Kidney (tissue), 14 donors: ENCODE data around the gene USP35. TPM values are rescaled to one million over a fixed set of nuclear protein-coding genes. Genes with fewer than 3 reads are reported as not detected.

ENCODE experiments used
- DNase-seq, 5 donors: peaks; one replicate each; pipeline ENCODE4 v3.0.0-alpha.2; 2013 to 2020
- FAIRE-seq: peaks from 2 replicates; lab custom pipeline; 2012; peaks lifted over from hg19 to GRCh38; lab: Jason Lieb, UNC
- H3K27ac ChIP-seq, 2 donors: one replicate each; pipeline ENCODE4 v1.7.0; 2013; ENCODE audit warnings: low read depth in 2 of 2, low read length in 2 of 2, inconsistent platforms in 1 of 2
- H3K27me3 ChIP-seq: one replicate; pipeline ENCODE4 v1.7.1; 2013; ENCODE audit warnings: low read length, inconsistent platforms; ENCODE audit not compliant: control insufficient read depth, insufficient read depth
- H3K36me3 ChIP-seq, 3 donors: one replicate each; pipeline versions ENCODE4 v1.7.0 to v1.7.1; 2013; ENCODE audit warnings: low read length in 3 of 3, control low read depth in 1 of 3, inconsistent platforms in 1 of 3; ENCODE audit not compliant: insufficient read depth in 3 of 3, control insufficient read depth in 2 of 3
- H3K4me1 ChIP-seq, 3 donors: one replicate each; pipeline versions ENCODE4 v1.7.0 to v1.7.1; 2013; ENCODE audit warnings: low read length in 3 of 3, inconsistent platforms in 1 of 3, low read depth in 1 of 3; ENCODE audit not compliant: control insufficient read depth in 2 of 3, insufficient read depth in 2 of 3
- H3K4me3 ChIP-seq, 3 donors: one replicate each; pipeline versions ENCODE4 v1.7.0 to v1.8.1; 2013; ENCODE audit warnings: low read length in 3 of 3, control low read depth in 1 of 3, inconsistent platforms in 1 of 3
- H3K9ac ChIP-seq, 3 donors: one replicate each; pipeline versions ENCODE4 v1.7.0 to v1.7.1; 2013; ENCODE audit warnings: low read length in 3 of 3, control low read depth in 1 of 3, inconsistent platforms in 1 of 3
- H3K9me3 ChIP-seq, 3 donors: one replicate each; pipeline versions ENCODE4 v1.7.0 to v1.7.1; 2013; ENCODE audit warnings: low read length in 3 of 3, control low read depth in 1 of 3, inconsistent platforms in 1 of 3; ENCODE audit not compliant: control insufficient read depth in 2 of 3, insufficient read depth in 1 of 3
- intact Hi-C: fragments of 100-400 bp; cut with DNase I; formaldehyde crosslinking; loops from one replicate; pipeline ENCODE4 v1.11.1; 2022
- polyA plus RNA-seq: library from polyadenylated mRNA; stranded (reverse); fragments of 350-450 nt; fragmentation: Illumina TruSeq; extraction: RNeasy Lipid Tissue Mini Kit (QIAGEN cat#74804); gene quantifications from one replicate; pipeline ENCODE4 v1.2.3, GENCODE V29; 2014; ENCODE audit warnings: low read depth, low replicate concordance; ENCODE audit not compliant: insufficient read depth
- total RNA-seq: library from RNA; stranded (reverse); fragmentation: NEBNext Ultra II Directional; extraction: Animal tissue kit (Norgen Biotek cat#: 25700); gene quantifications from one replicate; pipeline ENCODE4 v1.2.1, GENCODE V29; 2021
- TF ChIP-seq, protein P1 (sequence below): IDR thresholded peaks from 3 replicates; pipeline ENCODE4 v1.5.1; 2012; ENCODE audit warnings: mild to moderate bottlenecking, moderate library complexity, borderline replicate concordance; ENCODE audit not compliant: insufficient read depth; ENCODE audit errors: extremely low read depth
- donor health status: control.
- donor health status: control.
- donor health status: control.
- donor health status: control.
- donor health status: control.
- donor health status: DM: yes; HTN: yes; CAD: no.
- donor health status: Normal renal cell carcinoma (clear cell type).

USP35 gene
- total and polyA plus RNA-seq, 2 donors from 2014 or later = 4.0 to 7.7 TPM

GRCh38 chr11:78177216-78177615 lies 11.5 kb upstream of the USP35 start:
- Histone ChIP-seq H3K9me3 (no peaks in the 10 kb centered on the region), H3K4me3 (no peak overlapping the region), H3K27ac (no peak overlapping the region), H3K4me1 (no peaks in the 10 kb centered on the region), H3K36me3 (peaks cover 0 to 14% (median 5%) of the 10 kb centered on the region in 3 donors), H3K9ac (no peak overlapping the region), H3K27me3 (no peaks in the 10 kb centered on the region)
- TF ChIP-seq, protein P1, sequence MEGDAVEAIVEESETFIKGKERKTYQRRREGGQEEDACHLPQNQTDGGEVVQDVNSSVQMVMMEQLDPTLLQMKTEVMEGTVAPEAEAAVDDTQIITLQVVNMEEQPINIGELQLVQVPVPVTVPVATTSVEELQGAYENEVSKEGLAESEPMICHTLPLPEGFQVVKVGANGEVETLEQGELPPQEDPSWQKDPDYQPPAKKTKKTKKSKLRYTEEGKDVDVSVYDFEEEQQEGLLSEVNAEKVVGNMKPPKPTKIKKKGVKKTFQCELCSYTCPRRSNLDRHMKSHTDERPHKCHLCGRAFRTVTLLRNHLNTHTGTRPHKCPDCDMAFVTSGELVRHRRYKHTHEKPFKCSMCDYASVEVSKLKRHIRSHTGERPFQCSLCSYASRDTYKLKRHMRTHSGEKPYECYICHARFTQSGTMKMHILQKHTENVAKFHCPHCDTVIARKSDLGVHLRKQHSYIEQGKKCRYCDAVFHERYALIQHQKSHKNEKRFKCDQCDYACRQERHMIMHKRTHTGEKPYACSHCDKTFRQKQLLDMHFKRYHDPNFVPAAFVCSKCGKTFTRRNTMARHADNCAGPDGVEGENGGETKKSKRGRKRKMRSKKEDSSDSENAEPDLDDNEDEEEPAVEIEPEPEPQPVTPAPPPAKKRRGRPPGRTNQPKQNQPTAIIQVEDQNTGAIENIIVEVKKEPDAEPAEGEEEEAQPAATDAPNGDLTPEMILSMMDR = no peak
- intact Hi-C loops = no loop called here
- FAIRE-seq = no peak
- DNase-seq = no peak

DNA sequence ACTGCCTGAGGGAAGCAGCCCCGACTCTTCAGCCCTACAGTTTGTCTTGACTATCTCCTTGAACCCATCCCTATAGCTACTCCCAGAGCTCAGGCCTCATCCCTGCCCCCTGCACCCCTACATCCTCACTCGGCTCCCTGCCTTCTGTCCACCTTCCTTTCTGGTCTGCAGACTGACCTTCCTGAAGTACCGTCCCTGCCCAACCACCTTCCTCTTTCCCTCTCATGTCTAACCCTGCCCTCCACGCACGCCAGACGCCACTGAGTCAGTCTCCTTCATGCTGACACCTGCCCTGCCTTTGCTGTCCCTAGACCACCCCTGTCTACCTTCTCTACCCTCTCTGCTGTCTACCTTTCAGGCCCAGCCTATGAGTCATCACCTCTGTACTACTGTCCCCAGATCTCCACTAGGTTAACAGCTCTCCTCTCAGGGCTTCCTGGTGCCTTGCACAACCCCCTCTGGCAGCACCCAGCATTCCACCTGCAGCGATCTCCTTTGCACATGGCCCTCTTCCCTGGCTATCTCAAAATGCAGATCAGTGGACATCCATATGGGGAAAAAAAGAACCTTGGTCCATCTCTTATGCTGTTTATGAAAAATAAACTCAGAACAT lies 9.2 kb upstream of the USP35 start:
- TF ChIP-seq, protein P1 = no peak
- Histone ChIP-seq H3K4me1 (no peaks in the 10 kb centered on the region), H3K27ac (no peak overlapping the region), H3K9ac (no peak overlapping the region), H3K27me3 (no peaks in the 10 kb centered on the region), H3K4me3 (no peak overlapping the region), H3K36me3 (peaks cover 0 to 3% (median 0%) of the 10 kb centered on the region in 3 donors), H3K9me3 (no peaks in the 10 kb centered on the region)
- FAIRE-seq (no peak), DNase-seq (no peak)
- intact Hi-C loops = no loop called here

GRCh38 chr11:78180751-78181150 lies 8.0 kb upstream of the USP35 start:
- no peak for FAIRE-seq
- DNase-seq = no peak
- TF ChIP-seq, protein P1 = no peak
- Histone ChIP-seq H3K9me3 (no peaks in the 10 kb centered on the region), H3K9ac (no peak overlapping the region), H3K4me1 (no peaks in the 10 kb centered on the region), H3K27ac (no peak overlapping the region), H3K36me3 (peaks cover 0 to 3% (median 0%) of the 10 kb centered on the region in 3 donors), H3K27me3 (no peaks in the 10 kb centered on the region), H3K4me3 (no peak overlapping the region)
- intact Hi-C loops = no loop called here

DNA sequence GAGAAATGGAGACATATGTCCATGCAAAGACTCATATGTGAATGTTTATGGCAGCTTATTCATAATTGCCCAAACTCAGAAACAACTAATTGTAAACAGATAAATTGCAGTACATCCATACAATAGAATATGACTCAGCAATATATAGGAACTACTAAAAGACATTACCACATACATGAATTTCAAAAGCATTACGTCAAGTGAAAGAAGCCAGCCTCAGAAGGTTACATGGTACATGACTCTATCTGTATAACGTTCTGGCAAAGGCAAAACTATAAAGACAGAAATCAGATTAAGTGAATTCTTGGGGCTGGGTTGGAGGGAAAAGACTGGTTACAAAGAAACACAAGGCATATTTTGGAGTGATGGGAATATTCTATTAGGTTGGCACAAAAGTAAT lies 7.5 kb upstream of the USP35 start:
- no peak overlapping the region for H3K9ac ChIP-seq
- H3K9me3 ChIP-seq = no peaks in the 10 kb centered on the region
- H3K27me3 ChIP-seq = no peaks in the 10 kb centered on the region
- H3K4me3 ChIP-seq = no peak overlapping the region
- FAIRE-seq (no peak), DNase-seq (no peak)
- TF ChIP-seq, protein P1 = no peak
- intact Hi-C loops = no loop called here
- H3K4me1 ChIP-seq = no peaks in the 10 kb centered on the region
- H3K36me3 ChIP-seq = peaks cover 0 to 3% (median 0%) of the 10 kb centered on the region in 3 donors
- no peak overlapping the region for H3K27ac ChIP-seq
